Skeletal muscle satellite cell (primary cell): Measurements from ENCODE around the gene TEX14.
"Not testable (repeated sequence)": the region's sequence is repeated elsewhere in the genome, so short reads cannot be mapped to it uniquely, and the experiment has no call there.

Experiments used
- H3K27me3 ChIP-seq: 2 replicates; pipeline ENCODE4 v1.7.0; 2013; ENCODE audit warnings: low read length; ENCODE audit not compliant: control insufficient read depth, insufficient read depth
- H3K36me3 ChIP-seq: 2 replicates; pipeline ENCODE4 v1.7.0; 2013; ENCODE audit warnings: mild to moderate bottlenecking, control low read depth, low read length; ENCODE audit not compliant: insufficient read depth
- H3K4me1 ChIP-seq: 2 replicates; pipeline ENCODE4 v1.7.0; 2013; ENCODE audit warnings: low read length; ENCODE audit not compliant: control insufficient read depth, insufficient read depth
- H3K4me2 ChIP-seq: 2 replicates; pipeline ENCODE4 v1.7.0; 2013; ENCODE audit warnings: mild to moderate bottlenecking, low read length
- H3K4me3 ChIP-seq: 2 replicates; pipeline ENCODE4 v1.7.0; 2013; ENCODE audit warnings: low read length
- H3K9ac ChIP-seq: 2 replicates; pipeline ENCODE4 v1.7.0; 2013; ENCODE audit warnings: mild to moderate bottlenecking, low read depth, low read length, moderate library complexity
- H3K9me3 ChIP-seq: replicated peaks from 2 replicates; pipeline ENCODE4 v1.7.0; 2013; ENCODE audit warnings: mild to moderate bottlenecking, control low read depth, low read length

Gene TEX14

GRCh38 chr17:58666858-58667267 lies 25.0 kb downstream of the TEX14 start:
- H3K4me3 ChIP-seq, result peak overlapping the region; percentile 35

DNA sequence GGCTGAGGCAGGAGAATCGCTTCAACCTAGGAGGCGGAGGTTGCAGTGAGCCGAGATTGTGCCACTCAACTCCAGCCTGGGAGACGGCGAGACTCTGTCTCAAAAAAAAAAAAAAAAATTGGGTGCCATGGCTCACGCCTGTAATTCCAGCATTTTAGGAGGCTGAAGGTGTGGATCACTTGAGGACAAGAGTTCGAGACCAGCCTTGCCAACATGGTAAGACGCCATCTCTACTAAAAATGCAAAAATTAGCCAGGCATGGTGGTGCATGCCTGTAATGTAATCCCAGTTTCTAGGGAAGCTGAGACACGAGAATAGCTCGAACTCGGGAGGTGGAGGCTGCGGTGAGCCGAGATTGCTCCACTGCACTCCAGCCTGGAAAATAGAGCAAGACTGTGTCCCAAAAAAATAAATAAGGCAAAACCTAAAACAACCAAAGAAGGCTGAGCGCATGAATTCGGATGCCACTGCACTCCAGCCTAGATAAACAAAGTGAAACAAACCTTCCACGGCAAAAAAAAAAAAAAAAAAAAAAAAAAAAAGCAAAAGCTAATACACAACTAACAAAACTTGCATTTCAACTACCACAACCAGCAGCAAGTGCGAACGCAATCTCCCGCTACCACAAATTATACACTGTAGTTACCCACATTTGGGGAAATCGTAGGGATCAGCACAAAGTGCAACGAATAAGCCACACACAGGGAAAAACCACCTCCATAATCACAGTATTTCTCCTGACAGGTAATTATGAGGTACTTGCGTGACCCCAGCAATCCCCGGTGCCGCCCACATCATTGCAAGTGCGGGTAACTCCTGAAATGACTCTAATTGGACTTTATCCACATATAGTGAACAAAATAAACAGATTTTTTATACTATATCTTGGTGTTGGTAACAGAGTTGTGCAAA lies 25.6 kb downstream of the TEX14 start:
- Histone ChIP-seq H3K36me3 (no peaks in the 10 kb centered on the region), H3K27me3 (peaks cover 6% of the 10 kb centered on the region), H3K4me2 (peak overlapping the region; percentile 50), H3K4me1 (no peaks in the 10 kb centered on the region), H3K9me3 (no peaks in the 10 kb centered on the region), H3K4me3 (no peak overlapping the region), H3K9ac (no peak overlapping the region)

More at GRCh38 chr17:58666858-58667267, 25.0 kb downstream of the TEX14 start:
- Histone ChIP-seq H3K9ac (no peak overlapping the region), H3K4me1 (no peaks in the 10 kb centered on the region), H3K36me3 (no peaks in the 10 kb centered on the region), H3K4me2 (peak overlapping the region; percentile 50), H3K27me3 (peaks cover 4% of the 10 kb centered on the region), H3K9me3 (no peaks in the 10 kb centered on the region)

DNA sequence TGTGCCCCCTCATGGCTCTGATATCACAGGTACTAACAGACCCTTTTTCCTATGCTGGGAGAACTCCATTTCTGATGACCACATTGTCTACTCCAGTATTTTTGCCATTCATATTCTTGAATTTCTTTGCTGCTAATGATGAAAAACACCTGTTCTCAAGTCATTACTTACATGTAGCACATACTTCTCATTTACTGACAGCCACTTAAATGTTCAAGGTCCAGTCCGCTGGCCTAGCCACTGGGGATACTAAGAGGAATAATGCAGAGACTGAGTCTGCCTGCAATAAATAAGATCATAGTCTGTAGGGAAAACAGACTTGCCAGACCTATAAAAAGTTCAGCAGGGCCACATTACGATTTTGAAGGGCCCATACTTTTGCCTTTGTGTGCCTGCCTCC lies 27.5 kb downstream of the TEX14 start:
- H3K4me2 ChIP-seq, result no peak overlapping the region
- H3K36me3 ChIP-seq, result no peaks in the 10 kb centered on the region
- peaks cover 2% of the 10 kb centered on the region for H3K27me3 ChIP-seq
- no peak overlapping the region for H3K9ac ChIP-seq
- no peaks in the 10 kb centered on the region for H3K4me1 ChIP-seq
- H3K4me3 ChIP-seq, result no peak overlapping the region
- no peaks in the 10 kb centered on the region for H3K9me3 ChIP-seq

- Histone ChIP-seq H3K9me3 (no peaks in the 10 kb centered on the region), H3K4me3 (no peak overlapping the region), H3K27me3 (peaks cover 2% of the 10 kb centered on the region), H3K36me3 (no peaks in the 10 kb centered on the region), H3K4me1 (no peaks in the 10 kb centered on the region), H3K9ac (no peak overlapping the region), H3K4me2 (no peak overlapping the region)
Observed at GRCh38 chr17:58661499-58661898, 30.3 kb downstream of the TEX14 start.

GRCh38 chr17:58660621-58661020 lies 31.2 kb downstream of the TEX14 start:
- Histone ChIP-seq H3K27me3 (peaks cover 2% of the 10 kb centered on the region), H3K4me3 (no peak overlapping the region), H3K36me3 (no peaks in the 10 kb centered on the region), H3K9me3 (no peaks in the 10 kb centered on the region), H3K4me1 (no peaks in the 10 kb centered on the region), H3K4me2 (no peak overlapping the region), H3K9ac (no peak overlapping the region)

GRCh38 chr17:58659714-58660084 lies 32.1 kb downstream of the TEX14 start:
- peak overlapping the region; percentile 59 for H3K4me3 ChIP-seq
- H3K9me3 ChIP-seq, H3K4me1 ChIP-seq, H3K36me3 ChIP-seq, H3K27me3 ChIP-seq: not testable (repeated sequence)
- H3K4me2 ChIP-seq, result peak overlapping the region; percentile 81
- H3K9ac ChIP-seq, result peak overlapping the region; percentile 86

DNA sequence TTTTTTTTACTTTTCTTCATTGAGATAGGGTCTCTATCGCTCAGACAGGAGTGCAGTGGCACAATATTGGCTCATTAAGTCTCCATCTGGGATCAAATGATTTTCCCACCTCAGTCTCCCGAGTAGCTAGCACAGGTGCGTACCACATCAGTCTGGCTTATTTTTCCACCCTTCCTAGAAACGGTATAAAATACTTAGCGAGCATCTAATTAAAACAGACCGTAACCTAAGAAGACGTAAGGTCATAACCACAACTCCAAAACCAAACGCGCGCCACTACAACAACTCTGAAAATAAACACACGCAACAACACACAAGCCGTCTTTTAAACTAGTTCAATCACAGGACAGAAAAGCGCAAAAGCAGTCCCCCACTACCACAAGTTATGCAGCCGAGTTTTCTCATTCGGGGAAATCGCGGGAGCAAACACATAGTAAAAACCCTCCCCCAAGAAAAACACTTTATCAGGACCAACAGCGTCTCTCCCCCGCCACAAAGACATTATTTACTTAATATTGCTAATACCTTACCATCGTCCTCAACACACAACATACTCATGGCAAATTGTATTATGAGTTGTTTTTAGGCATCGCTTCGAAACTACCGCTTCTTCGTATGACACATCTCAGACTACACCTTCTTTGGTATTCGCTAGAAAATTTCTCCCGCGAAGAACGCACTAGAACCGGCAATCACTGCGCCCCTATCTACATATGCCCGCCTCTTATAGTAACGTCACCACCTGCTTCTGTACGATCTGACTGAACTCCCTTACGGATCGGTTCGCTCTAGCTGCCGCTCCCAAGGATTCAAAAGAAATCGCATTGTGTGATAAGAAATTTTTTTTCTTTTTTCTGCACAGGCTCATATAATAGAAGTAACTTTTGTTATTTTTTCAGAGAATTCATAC lies 32.8 kb downstream of the TEX14 start:
- Histone ChIP-seq H3K9me3 (no peaks in the 10 kb centered on the region), H3K4me2 (peak overlapping the region; percentile 81), H3K4me3 (peak overlapping the region; percentile 59), H3K36me3 (no peaks in the 10 kb centered on the region), H3K27me3 (peaks cover 2% of the 10 kb centered on the region), H3K9ac (peak overlapping the region; percentile 86), H3K4me1 (no peaks in the 10 kb centered on the region)

GRCh38 chr17:58657962-58658803 lies 33.7 kb downstream of the TEX14 start:
- H3K36me3 ChIP-seq, H3K4me3 ChIP-seq, H3K9ac ChIP-seq: not testable (repeated sequence)

DNA sequence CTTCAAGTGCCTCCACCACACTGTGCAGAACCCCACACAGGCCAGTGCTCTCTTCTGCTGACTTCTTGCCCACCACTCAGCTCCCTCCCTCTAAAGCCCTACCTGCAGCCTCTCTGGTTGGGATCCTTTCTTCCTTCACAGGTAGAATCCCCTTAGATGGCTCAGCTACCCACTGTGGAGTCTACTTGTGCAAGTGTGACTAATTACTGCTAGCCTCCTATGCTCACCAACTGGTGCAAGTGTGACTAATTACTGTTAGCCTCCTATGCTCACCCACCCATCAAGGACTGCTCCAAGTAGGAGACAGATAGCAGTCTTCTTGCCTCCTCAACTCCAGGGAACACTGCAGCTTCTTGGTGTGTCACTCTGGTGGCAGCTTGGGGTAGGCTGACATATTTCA lies 43.6 kb downstream of the TEX14 start:
- Histone ChIP-seq H3K27me3 (peaks cover 10% of the 10 kb centered on the region), H3K4me2 (no peak overlapping the region), H3K36me3 (no peaks in the 10 kb centered on the region), H3K4me3 (no peak overlapping the region), H3K4me1 (peaks cover 3% of the 10 kb centered on the region), H3K9ac (no peak overlapping the region), H3K9me3 (no peaks in the 10 kb centered on the region)

More at GRCh38 chr17:58657962-58658803, 33.7 kb downstream of the TEX14 start:
- not testable (repeated sequence) for H3K4me2 ChIP-seq, H3K4me1 ChIP-seq, H3K27me3 ChIP-seq, H3K9me3 ChIP-seq

GRCh38 chr17:58643147-58643546 lies 48.7 kb downstream of the TEX14 start:
- Histone ChIP-seq H3K9ac (no peak overlapping the region), H3K36me3 (no peaks in the 10 kb centered on the region), H3K4me2 (peak overlapping the region; percentile 15), H3K9me3 (no peaks in the 10 kb centered on the region), H3K4me1 (peaks cover 10% of the 10 kb centered on the region), H3K27me3 (no peaks in the 10 kb centered on the region), H3K4me3 (no peak overlapping the region)

DNA sequence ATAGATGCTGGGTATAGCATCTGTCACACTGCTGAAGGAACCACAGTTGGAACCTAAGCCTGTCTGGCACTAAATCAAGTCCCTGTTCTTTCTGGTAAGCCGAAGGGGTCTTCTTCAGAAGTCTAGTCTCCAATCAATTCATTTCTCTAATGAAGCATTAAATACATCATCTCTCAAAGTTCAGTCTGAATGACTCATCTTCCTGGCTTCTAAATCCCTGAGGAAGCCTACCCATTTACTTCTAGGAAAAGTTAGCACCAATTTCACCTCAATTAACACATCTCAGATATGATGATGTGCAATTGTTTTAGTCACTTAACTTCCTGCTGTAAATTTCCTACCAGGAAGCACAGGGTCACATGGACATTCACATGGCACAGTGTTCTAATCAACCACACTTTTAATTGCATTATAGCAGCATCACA lies 49.9 kb downstream of the TEX14 start:
- no peaks in the 10 kb centered on the region for H3K36me3 ChIP-seq
- H3K4me1 ChIP-seq, result peaks cover 10% of the 10 kb centered on the region
- no peak overlapping the region for H3K9ac ChIP-seq
- no peak overlapping the region for H3K4me3 ChIP-seq
- H3K9me3 ChIP-seq, result no peaks in the 10 kb centered on the region
- no peak overlapping the region for H3K4me2 ChIP-seq
- H3K27me3 ChIP-seq, result peaks cover 5% of the 10 kb centered on the region
